ENCODE data around the gene DMKN. TPM values are rescaled to one million over a fixed set of nuclear protein-coding genes. Genes with fewer than 3 reads are reported as not detected.
A peak's percentile ranks its signal among the peaks of the same experiment; 100 is the strongest.
"Not testable (repeated sequence)": the region's sequence is repeated elsewhere in the genome, so short reads cannot be mapped to it uniquely, and the experiment has no call there.

The DMKN gene
- total RNA-seq, 2 donors from 2014 or later: 8.8 to 13.8 TPM

- intact Hi-C loops (cut with DNase I, micrococcal nuclease): no loop called here
- ATAC-seq (no peak), DNase-seq (no peak)
Measured at GRCh38 chr19:35483089-35483488, 30.4 kb downstream of the DMKN start.

DNA sequence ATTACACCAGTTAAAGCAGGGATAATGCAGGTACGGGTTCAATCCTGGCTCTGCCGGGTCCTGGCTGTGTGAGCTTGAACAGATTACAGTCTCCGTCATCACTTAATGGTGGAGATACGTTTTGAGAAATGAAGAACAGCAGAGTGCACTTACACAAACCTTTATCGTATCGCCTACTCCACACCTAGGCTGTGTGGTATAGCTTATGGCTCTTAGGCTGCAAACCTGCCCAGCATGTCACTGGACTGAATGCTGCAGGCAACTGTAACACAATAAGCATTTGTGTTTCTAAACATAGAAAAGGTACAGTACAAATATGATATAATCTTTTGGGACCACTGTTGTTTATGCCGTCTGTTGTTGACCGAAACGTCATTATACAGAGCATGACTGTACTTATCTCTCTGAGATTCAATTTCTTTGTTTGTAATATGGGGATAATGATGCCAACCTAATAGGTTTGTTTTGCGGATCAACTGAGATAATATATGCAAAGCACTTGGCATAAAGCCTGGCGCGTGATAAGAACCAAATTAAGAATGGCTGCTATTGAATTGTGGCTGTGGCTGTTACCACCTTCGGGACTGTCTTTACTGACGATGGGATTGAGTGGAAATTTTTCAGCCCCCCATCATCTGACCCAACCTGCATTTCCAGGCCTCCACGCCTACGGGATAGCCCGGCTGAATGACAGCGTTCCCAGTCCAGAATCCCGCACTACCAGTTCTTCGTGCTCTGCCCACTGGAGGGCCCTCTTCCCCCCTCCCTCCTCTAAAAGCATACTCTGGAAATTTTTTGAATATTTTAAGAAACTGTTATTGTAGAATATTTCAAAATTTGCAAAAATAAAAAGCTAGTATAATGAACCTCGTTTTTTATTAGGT is 34.4 kb downstream of the DMKN start:
- intact Hi-C loops (cut with DNase I, micrococcal nuclease): no loop called here
- DNase-seq: no peak
- ATAC-seq: no peak

GRCh38 chr19:35476149-35476548 is 37.3 kb downstream of the DMKN start:
- no peak for DNase-seq
- intact Hi-C loops (cut with DNase I, micrococcal nuclease): no loop called here
- ATAC-seq: no peak

GRCh38 chr19:35474594-35474993 is 38.9 kb downstream of the DMKN start:
- ATAC-seq; intact Hi-C loops (cut with DNase I, micrococcal nuclease); DNase-seq: not testable (repeated sequence)

DNA sequence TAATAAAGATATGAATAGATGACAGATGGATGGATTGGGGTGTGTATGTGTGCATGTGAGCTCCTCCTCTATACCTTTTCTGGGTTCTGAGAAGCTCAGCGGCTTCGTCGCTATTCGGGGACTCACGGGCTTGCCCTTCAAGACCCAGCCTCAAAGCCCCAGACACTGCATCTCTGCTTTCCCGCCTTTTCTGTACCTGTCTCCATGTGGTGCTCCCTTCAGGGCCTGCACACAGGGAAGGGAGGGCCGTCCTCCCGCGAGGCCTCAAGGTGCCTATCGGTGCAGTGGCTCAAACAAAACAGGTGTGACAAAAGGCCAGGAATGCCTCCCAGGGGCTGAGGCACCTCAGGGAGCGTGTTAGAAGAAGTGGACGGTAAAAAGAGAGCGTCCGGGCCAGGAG is 39.3 kb downstream of the DMKN start:
- DNase-seq (no peak), ATAC-seq (no peak)
- intact Hi-C loops (cut with DNase I, micrococcal nuclease): no loop called here

GRCh38 chr19:35471946-35472345 is 41.5 kb downstream of the DMKN start:
- intact Hi-C loops (cut with DNase I, micrococcal nuclease): no loop called here
- DNase-seq (no peak), ATAC-seq (no peak)

- ATAC-seq; DNase-seq; intact Hi-C loops (cut with DNase I, micrococcal nuclease): not testable (repeated sequence)
Measured at GRCh38 chr19:35471075-35471474, 42.4 kb downstream of the DMKN start.

- DNase-seq (no peak), ATAC-seq (no peak)
- intact Hi-C loops (cut with DNase I, micrococcal nuclease): no loop called here
Measured at GRCh38 chr19:35470128-35470527, 43.3 kb downstream of the DMKN start.

GRCh38 chr19:35468637-35469036 is 44.8 kb downstream of the DMKN start:
- intact Hi-C loops (cut with DNase I, micrococcal nuclease): no loop called here
- peak; percentile 49 to 70 for DNase-seq
- ATAC-seq: peak; percentile 100

DNA sequence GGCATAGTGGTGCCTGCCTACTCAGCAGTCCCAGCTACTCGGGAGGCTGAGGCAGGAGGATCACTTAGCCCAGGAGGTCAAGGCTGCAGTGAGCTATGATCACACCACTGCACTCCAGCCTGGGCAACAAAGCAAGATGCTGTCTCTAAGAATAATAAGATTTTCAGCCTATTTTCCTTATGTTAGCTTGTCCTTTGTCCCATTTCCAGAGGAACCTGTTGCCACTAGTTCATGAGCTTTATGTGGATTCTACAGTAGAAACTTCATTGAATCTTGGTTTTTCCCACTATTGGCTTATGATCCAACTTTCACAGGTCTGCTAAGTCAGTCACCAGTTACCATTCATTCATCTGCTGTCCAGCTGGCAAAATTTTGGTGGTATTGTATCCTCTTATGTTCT is 47.2 kb downstream of the DMKN start:
- intact Hi-C loops (cut with DNase I, micrococcal nuclease): no loop called here
- ATAC-seq (no peak), DNase-seq (no peak)

- intact Hi-C loops (cut with DNase I, micrococcal nuclease); DNase-seq; ATAC-seq: not testable (repeated sequence)
Measured at GRCh38 chr19:35462956-35463355, 50.5 kb downstream of the DMKN start.

DNA sequence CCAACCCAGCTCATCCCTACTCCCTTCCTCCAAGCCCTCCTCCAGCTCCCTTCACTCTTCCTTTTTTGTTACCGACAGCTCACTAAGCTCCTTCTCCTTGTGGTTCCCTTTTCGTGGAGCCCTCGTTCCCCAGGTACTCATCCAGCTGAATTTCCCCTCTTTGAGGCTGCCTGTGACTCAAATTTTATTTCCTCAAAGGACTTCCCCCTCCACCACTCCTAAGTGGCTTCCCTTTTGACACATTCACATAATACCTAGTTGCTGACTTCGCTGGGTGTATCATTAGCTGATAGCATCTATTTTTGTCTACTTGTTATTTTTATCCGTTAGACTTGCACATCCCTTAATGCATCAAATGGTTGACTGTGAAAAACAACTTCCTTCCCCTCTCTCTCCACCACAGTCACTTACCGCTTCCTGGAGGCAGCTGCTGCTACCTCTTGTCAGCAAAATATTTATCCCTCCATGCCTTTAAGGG is 50.9 kb downstream of the DMKN start:
- ATAC-seq (peak; percentile 39), DNase-seq (no peak)
- intact Hi-C loops (cut with DNase I, micrococcal nuclease): no loop called here

DNA sequence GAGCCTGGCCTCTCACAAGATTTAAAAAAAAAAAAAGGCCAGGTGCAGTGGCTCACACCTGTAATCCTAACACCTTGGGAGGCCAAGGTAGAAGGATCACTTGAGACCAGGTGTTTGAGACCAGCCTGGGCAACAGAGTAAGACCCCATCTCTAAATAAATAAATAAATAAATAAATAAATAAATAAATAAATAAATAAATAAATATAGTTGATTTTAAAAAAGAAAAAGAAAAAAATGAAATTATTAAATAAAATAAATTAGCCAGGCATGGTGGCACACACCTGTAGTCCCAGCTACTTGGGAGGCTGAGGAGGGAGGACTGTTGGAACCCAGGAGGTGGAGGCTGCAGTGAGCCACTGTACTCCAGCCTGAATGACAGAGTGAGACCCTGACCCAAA is 51.7 kb downstream of the DMKN start:
- intact Hi-C loops (cut with DNase I, micrococcal nuclease); DNase-seq; ATAC-seq: not testable (repeated sequence)

DNA sequence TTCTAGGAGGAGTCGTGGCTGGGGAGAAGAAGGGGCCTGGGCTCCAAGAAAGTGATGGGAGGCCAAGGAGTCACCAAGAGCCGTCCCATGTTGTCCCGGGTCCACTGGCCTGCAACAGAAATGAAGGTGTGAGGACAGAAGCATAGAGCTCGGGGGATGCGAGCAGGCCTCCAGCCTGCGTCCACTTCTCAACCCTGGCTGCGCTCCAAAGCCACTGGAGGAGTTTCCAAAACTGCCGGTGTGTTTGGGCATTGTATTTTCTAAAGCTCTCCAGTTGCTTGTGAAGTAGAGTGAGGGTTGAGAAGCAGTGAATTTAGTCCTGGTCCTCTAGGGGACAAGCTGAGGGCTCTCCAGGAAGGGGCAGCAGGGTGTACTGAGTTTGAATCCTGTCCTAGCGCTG is 52.4 kb downstream of the DMKN start:
- intact Hi-C loops (cut with DNase I, micrococcal nuclease): no loop called here
- no peak for DNase-seq

DNA sequence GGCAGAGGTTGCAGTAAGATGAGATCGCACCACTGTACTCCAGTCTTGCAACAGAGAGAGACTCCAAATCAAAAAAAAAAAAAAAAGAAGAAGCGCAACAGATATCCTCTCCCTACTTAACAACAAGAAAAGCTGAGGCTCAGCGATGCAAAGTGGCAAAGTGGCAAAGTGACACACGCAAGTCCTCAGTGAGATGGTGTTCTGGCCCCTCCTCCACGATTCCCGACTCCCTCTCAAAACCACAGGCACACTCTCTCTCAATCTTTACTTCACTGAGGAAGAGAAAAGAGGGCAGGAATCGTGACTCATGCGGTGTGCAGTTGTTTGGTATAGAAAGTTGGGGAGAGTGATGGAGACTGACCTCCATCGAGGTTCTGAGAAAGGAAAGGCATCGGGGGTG is 52.8 kb downstream of the DMKN start:
- intact Hi-C loops (cut with DNase I, micrococcal nuclease): no loop called here
- DNase-seq (no peak), ATAC-seq (no peak)

More for the DNA sequence above, 52.4 kb downstream of the DMKN start:
- no peak for ATAC-seq

GRCh38 chr19:35459414-35460082 is 53.9 kb downstream of the DMKN start:
- ATAC-seq: no peak
- no peak for DNase-seq
- intact Hi-C loops (cut with DNase I, micrococcal nuclease): no loop called here

- DNase-seq: peak in 1 of 2 donors; percentile 16
- intact Hi-C loops (cut with DNase I, micrococcal nuclease): no loop called here
- ATAC-seq: peak; percentile 68
Measured at GRCh38 chr19:35458731-35459391, 54.6 kb downstream of the DMKN start.

DNA sequence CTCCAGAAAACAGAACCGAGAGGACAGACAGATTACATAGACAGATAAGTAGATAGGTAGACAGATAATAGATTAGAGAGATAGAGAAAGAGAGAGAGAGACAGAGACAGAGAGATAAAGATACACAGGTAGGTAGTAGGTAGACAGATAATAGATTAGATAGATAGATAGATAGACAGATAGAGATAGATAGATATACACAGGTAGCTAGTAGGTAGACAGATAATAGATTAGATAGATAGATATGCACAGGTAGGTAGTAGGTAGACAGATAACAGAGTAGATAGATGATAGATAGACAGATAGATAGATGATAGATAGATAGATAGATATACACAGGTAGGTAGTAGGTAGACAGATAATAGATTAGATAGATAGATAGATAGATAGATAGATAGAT is 55.3 kb downstream of the DMKN start:
- no peak for ATAC-seq
- intact Hi-C loops (cut with DNase I, micrococcal nuclease): no loop called here
- no peak for DNase-seq

GRCh38 chr19:35457173-35457572 is 56.3 kb downstream of the DMKN start:
- no peak for ATAC-seq
- DNase-seq: no peak
- intact Hi-C loops (cut with DNase I, micrococcal nuclease): no loop called here
